ENCODE measurements around the gene OR13C3. TPM values are rescaled to one million over a fixed set of nuclear protein-coding genes. Genes with fewer than 3 reads are reported as not detected.

OR13C3 gene
- not detected for total RNA-seq

DNA sequence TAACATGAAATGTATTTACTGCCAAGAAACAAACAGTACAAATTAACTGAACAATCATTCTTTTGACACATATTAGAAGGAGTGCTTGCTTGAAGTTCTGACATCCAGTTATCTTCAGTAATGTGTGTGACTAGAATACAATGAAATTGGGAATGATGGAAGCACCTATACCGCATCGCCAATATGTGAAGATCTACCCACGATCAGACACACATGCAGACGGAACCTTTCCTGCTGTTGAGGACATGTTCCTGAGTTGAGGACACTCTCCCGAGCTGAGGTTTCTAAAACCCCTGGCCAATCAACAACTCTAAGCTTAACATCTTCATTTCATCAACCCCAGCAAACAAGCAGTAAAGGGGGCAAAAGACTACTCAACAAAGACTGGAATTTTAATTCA, at the start of gene OR13C3:
Gene OR13C3 (minus strand): TSS at position 101 of the 400 bp plus-strand sequence. CDS start 133 bp downstream, outside the sequence.
- 83 to 84% methylated on average over 1 to 5 of the region's 5 CpGs for WGBS, 2 donors (ENCODE audit: low coverage in 1 of 2)

DNA sequence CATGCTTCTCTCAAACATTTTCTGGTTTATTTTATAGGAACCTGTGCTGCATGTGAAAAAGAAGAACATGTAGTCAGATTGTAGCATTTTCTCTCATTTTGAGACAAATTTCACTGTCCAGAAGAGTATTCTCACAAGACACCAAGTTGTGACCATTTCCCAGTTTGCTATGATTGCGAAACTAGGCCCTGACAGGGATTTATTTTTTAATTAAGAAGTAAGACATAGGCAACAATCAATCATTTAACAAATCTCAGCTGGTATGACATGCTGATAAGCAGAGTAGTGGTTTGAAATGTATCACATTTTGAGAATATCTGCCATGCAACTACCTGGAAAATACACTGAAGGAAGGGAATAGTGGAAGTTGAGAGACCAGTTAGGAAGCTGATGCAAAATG, 43.9 kb upstream of the OR13C3 start:
- H3K27ac ChIP-seq, result no peak overlapping the region
- H3K9me3 ChIP-seq, result no peaks in the 10 kb centered on the region
- H3K27me3 ChIP-seq, result no peaks in the 10 kb centered on the region
- no peak for TF ChIP-seq EP300 (IDR thresholded peaks at IDR 0.05)
- TF ChIP-seq POLR2A (IDR thresholded peaks at IDR 0.05), result no peak
- TF ChIP-seq, protein P1, sequence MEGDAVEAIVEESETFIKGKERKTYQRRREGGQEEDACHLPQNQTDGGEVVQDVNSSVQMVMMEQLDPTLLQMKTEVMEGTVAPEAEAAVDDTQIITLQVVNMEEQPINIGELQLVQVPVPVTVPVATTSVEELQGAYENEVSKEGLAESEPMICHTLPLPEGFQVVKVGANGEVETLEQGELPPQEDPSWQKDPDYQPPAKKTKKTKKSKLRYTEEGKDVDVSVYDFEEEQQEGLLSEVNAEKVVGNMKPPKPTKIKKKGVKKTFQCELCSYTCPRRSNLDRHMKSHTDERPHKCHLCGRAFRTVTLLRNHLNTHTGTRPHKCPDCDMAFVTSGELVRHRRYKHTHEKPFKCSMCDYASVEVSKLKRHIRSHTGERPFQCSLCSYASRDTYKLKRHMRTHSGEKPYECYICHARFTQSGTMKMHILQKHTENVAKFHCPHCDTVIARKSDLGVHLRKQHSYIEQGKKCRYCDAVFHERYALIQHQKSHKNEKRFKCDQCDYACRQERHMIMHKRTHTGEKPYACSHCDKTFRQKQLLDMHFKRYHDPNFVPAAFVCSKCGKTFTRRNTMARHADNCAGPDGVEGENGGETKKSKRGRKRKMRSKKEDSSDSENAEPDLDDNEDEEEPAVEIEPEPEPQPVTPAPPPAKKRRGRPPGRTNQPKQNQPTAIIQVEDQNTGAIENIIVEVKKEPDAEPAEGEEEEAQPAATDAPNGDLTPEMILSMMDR (IDR thresholded peaks at IDR 0.05), result no peak
- TF ChIP-seq POLR2AphosphoS5 (IDR thresholded peaks at IDR 0.05), result no peak
- H3K4me1 ChIP-seq, result no peaks in the 10 kb centered on the region
- H3K36me3 ChIP-seq, result no peaks in the 10 kb centered on the region
- ATAC-seq, result no peak
- H3K4me3 ChIP-seq, result no peak overlapping the region
- 87 to 100% methylated on average over 1 of the region's 1 CpG for WGBS, 2 donors (ENCODE audit: low coverage in 1 of 2)

More for the DNA sequence above, at the start of gene OR13C3:
- no peak for TF ChIP-seq POLR2A (IDR thresholded peaks at IDR 0.05)
- TF ChIP-seq, protein P1 (IDR thresholded peaks at IDR 0.05), result no peak
- TF ChIP-seq POLR2AphosphoS5 (IDR thresholded peaks at IDR 0.05), result no peak
- no peak for TF ChIP-seq EP300 (IDR thresholded peaks at IDR 0.05)
- Histone ChIP-seq H3K4me3 (no peak within 1 kb of the TSS), H3K27me3 (no peaks in the 10 kb centered on the region), H3K9me3 (no peaks in the 10 kb centered on the region), H3K27ac (no peak within 1 kb of the TSS), H3K4me1 (no peaks in the 10 kb centered on the region), H3K36me3 (no peaks in the 10 kb centered on the region)
- no peak for ATAC-seq

DNA sequence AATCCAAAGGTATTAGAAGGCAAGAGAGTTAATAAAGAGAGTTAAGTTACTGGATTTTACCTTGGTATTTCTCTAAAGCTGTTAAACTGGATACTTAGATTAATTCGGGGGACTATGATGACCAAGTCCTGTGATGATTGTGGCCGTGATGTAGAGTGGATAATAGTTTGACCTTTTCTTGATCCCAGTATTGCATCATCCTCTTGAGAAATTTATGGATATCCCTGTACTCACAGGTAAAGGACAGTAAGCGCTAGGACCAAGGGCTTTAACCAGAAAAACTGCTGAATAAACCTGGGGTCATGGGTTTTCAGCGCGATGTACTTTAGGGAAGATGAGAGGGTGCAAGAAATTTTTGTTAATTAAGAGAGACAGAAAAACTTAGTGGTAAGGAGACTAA, 40.6 kb upstream of the OR13C3 start:
- WGBS, 2 donors (ENCODE audit: low coverage in 1 of 2), result 78 to 82% methylated on average over 5 of the region's 5 CpGs
- ATAC-seq, result no peak
- TF ChIP-seq POLR2AphosphoS5 (IDR thresholded peaks at IDR 0.05), result no peak
- TF ChIP-seq, protein P1 (IDR thresholded peaks at IDR 0.05), result no peak
- no peak for TF ChIP-seq POLR2A (IDR thresholded peaks at IDR 0.05)
- no peak for TF ChIP-seq EP300 (IDR thresholded peaks at IDR 0.05)

DNA sequence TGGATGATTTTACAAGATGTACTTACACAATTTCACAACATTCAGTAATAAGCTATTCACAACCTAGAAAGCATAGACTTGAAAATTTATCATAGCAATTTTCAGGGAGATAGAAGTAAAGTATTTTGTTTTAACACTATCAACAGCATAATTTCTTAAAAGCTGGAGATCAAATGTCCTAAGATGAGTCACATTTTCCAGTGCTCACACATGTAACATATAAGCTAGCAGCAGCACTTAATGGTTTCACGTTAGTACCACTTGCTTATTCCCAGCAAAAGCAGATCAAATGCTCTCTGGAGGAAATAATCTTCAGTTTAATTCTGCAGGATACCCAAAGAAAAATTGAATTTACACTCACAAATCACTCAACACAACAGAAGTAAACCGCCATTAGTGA, 38.8 kb upstream of the OR13C3 start:
- Histone ChIP-seq H3K4me3 (no peak overlapping the region), H3K36me3 (no peaks in the 10 kb centered on the region), H3K9me3 (no peaks in the 10 kb centered on the region), H3K4me1 (no peaks in the 10 kb centered on the region), H3K27me3 (no peaks in the 10 kb centered on the region), H3K27ac (no peak overlapping the region)
- ATAC-seq, result no peak
- TF ChIP-seq POLR2A (IDR thresholded peaks at IDR 0.05), result no peak
- WGBS, 2 donors (ENCODE audit: low coverage in 1 of 2), result 54 to 75% methylated on average over 2 of the region's 2 CpGs

More for the DNA sequence above, 40.6 kb upstream of the OR13C3 start:
- Histone ChIP-seq H3K27me3 (no peaks in the 10 kb centered on the region), H3K4me1 (no peaks in the 10 kb centered on the region), H3K27ac (no peak overlapping the region), H3K4me3 (no peak overlapping the region), H3K36me3 (no peaks in the 10 kb centered on the region), H3K9me3 (no peaks in the 10 kb centered on the region)

DNA sequence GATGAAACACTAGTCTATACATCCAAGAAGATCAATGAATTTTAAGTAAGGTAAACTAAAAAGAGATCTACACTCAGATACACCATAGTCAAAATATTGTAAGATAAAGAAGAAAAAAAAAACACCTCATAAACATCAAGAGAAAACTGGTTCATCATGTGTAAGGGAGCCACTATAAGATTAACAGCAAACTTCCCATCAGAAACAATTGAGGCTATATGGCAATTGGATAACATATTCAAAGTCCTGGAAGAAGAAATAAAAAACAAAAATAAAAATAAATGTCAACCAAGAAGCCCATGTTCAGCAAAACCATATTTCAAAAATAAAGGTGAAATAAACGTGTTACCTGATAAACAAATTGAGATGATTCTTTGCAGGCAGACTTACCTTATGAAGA, 36.0 kb upstream of the OR13C3 start:
- ATAC-seq, result no peak

More for the DNA sequence above, 36.0 kb upstream of the OR13C3 start:
- 50 to 67% methylated on average over 1 of the region's 1 CpG for WGBS, 2 donors (ENCODE audit: low coverage in 1 of 2)
- no peaks in the 10 kb centered on the region for H3K36me3 ChIP-seq
- no peak overlapping the region for H3K27ac ChIP-seq
- TF ChIP-seq POLR2A (IDR thresholded peaks at IDR 0.05), result no peak
- TF ChIP-seq, protein P1 (IDR thresholded peaks at IDR 0.05), result no peak
- TF ChIP-seq EP300 (IDR thresholded peaks at IDR 0.05), result no peak
- no peaks in the 10 kb centered on the region for H3K9me3 ChIP-seq
- no peaks in the 10 kb centered on the region for H3K27me3 ChIP-seq
- no peaks in the 10 kb centered on the region for H3K4me1 ChIP-seq
- H3K4me3 ChIP-seq, result no peak overlapping the region
